ENCODE data around the gene SIPA1L3. TPM values are rescaled to one million over a fixed set of nuclear protein-coding genes. Genes with fewer than 3 reads are reported as not detected.

Gene SIPA1L3
- polyA plus RNA-seq, 2 of the 4 experiments (the other 2 are of a cell fraction), result 28.9 to 50.6 TPM

DNA sequence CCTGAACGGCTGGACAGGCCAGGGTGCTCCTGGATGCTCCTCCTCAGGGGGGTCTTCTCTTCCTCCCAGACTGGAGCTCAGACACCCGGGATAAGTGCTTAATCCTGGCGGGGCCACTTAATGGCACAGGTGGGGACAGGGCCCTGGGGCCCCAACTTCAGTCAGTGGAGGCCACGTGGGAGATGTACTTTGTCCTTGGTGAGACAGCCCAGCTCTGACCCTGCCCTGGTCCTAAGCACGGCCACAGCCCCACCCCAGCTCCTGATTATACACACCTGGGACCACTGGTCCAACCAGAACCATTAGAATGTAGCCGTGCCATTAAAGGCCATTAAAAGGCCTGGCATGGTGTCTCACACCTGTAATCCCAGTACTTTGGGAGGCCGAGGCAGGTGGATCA lies 341.4 kb downstream of the SIPA1L3 start:
- POLR2A ChIA-PET, result interaction anchor here (0.6 to 0.7 kb wide), 2 partner anchors 56 to 143 kb away, joined by 4 to 5 read pairs; partner anchors contain the start of gene C19orf33
- Histone ChIP-seq H3K9me3 (no peaks in the 10 kb centered on the region), H3K4me3 (no peak overlapping the region), H3K27ac (no peak overlapping the region), H3K4me2 (no peak overlapping the region), H3K4me1 (peaks cover 24% of the 10 kb centered on the region)
- no peak for ATAC-seq
- 86% methylated on average over 7 of the region's 7 CpGs for WGBS (ENCODE audit: missing lambda C conversion rate)
- TF ChIP-seq ZSCAN20 (CRISPR knock-in tag; IDR thresholded peaks at IDR 0.05) (no peak), EHMT2 (IDR thresholded peaks at IDR 0.05; ENCODE audit: low read depth) (no peak), ZNF302 (CRISPR knock-in tag; IDR thresholded peaks at IDR 0.05) (no peak), CHD2 (IDR thresholded peaks at IDR 0.05; ENCODE audit: low read length, partially characterized antibody) (no peak), ELK1 (IDR thresholded peaks at IDR 0.05; ENCODE audit: low read depth, low read length) (no peak), HOXB5 (CRISPR knock-in tag; IDR thresholded peaks at IDR 0.05) (no peak), HOXA7 (CRISPR knock-in tag; IDR thresholded peaks at IDR 0.05) (no peak), MAFK (IDR thresholded peaks at IDR 0.05; ENCODE audit: partially characterized antibody) (no peak), HOXB13 (CRISPR knock-in tag; IDR thresholded peaks at IDR 0.05; ENCODE audit: low read depth) (no peak), POLR2AphosphoS2 (conservative IDR thresholded peaks at IDR 0.05; ENCODE audit: low read length) (no peak), EP300 (IDR thresholded peaks at IDR 0.05) (no peak), JUN (IDR thresholded peaks at IDR 0.05) (no peak), RCOR1 (IDR thresholded peaks at IDR 0.05; ENCODE audit: low read depth, low read length) (no peak)
- TF ChIP-seq, protein P1, sequence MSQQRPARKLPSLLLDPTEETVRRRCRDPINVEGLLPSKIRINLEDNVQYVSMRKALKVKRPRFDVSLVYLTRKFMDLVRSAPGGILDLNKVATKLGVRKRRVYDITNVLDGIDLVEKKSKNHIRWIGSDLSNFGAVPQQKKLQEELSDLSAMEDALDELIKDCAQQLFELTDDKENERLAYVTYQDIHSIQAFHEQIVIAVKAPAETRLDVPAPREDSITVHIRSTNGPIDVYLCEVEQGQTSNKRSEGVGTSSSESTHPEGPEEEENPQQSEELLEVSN (IDR thresholded peaks at IDR 0.05; ENCODE audit: borderline replicate concordance, low read depth), result no peak
- DNase-seq (ENCODE audit: low read depth in 1 of 2, low spot score in 1 of 2), result no peak
- no peak for FAIRE-seq
- CTCF ChIA-PET, result interaction anchor here (0.7 to 33.5 kb wide), 7 partner anchors 3 to 350 kb away, joined by 3 to 1052 read pairs (median 6); partner anchors contain the start of genes CATSPERG, KCNK6, PPP1R14A and PSMD8

DNA sequence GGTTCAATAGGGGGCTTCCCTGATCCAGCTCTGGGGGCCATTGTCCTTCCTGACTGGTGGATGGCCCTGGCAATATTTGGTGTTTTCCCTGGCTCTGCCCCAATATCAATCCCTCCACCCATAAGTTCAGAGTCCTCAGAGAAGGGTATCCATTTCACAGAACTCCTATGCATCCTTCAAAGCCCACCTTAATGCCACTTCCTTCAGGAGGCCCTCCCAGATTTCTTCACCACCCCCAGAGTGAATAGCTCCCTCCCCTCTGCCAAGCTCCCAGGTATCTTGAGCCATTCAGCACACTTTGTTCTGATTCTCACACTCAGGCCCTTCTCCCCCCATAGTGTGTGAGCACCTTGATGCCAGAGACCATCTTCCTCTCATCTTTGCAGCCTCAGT lies 343.4 kb downstream of the SIPA1L3 start:
- no peak for ATAC-seq
- Histone ChIP-seq H3K4me2 (no peak overlapping the region), H3K9me3 (no peaks in the 10 kb centered on the region), H3K4me1 (peaks cover 30% of the 10 kb centered on the region), H3K4me3 (no peak overlapping the region), H3K27ac (no peak overlapping the region)
- FAIRE-seq, result peak; percentile 87
- no peak for TF ChIP-seq ZNF302 (CRISPR knock-in tag; IDR thresholded peaks at IDR 0.05)
- TF ChIP-seq ZFP36 (IDR thresholded peaks at IDR 0.05; ENCODE audit: borderline replicate concordance, partially characterized antibody), result peak; percentile 98
- TF ChIP-seq SMC3 (IDR thresholded peaks at IDR 0.05), result no peak
- TF ChIP-seq SREBF2 (IDR thresholded peaks at IDR 0.05), result no peak
- no peak for TF ChIP-seq JUNB (IDR thresholded peaks at IDR 0.05)
- no peak for TF ChIP-seq CHD4 (IDR thresholded peaks at IDR 0.05; ENCODE audit: borderline replicate concordance)
- no peak for DNase-seq (ENCODE audit: low read depth in 1 of 2, low spot score in 1 of 2)
- POLR2A ChIA-PET, result interaction anchor here (0.6 kb wide), 1 partner anchor 1602 kb away, joined by 5 read pairs; no protein-coding TSS in a partner anchor
- CTCF ChIA-PET, result interaction anchor here (0.6 to 33.5 kb wide), 11 partner anchors 8 to 348 kb away, joined by 3 to 1052 read pairs (median 8); partner anchors contain the start of genes CATSPERG, FAM98C, KCNK6 and SPINT2

GRCh38 chr19:38250821-38251563 lies 344.0 kb downstream of the SIPA1L3 start:
- TF ChIP-seq CBX2 (IDR thresholded peaks at IDR 0.05; ENCODE audit: borderline replicate concordance, low read depth) (no peak), USF2 (IDR thresholded peaks at IDR 0.05) (no peak), CEBPB (IDR thresholded peaks at IDR 0.05) (no peak), ELK1 (IDR thresholded peaks at IDR 0.05; ENCODE audit: low read depth, low read length) (no peak), POLR2A (IDR thresholded peaks at IDR 0.05; ENCODE audit: low read length) (no peak)
- TF ChIP-seq, protein P2, sequence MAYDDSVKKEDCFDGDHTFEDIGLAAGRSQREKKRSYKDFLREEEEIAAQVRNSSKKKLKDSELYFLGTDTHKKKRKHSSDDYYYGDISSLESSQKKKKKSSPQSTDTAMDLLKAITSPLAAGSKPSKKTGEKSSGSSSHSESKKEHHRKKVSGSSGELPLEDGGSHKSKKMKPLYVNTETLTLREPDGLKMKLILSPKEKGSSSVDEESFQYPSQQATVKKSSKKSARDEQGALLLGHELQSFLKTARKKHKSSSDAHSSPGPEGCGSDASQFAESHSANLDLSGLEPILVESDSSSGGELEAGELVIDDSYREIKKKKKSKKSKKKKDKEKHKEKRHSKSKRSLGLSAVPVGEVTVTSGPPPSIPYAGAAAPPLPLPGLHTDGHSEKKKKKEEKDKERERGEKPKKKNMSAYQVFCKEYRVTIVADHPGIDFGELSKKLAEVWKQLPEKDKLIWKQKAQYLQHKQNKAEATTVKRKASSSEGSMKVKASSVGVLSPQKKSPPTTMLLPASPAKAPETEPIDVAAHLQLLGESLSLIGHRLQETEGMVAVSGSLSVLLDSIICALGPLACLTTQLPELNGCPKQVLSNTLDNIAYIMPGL (CRISPR knock-in tag; IDR thresholded peaks at IDR 0.05; ENCODE audit: borderline replicate concordance), result no peak
- H3K4me3 ChIP-seq, result no peak overlapping the region
- POLR2A ChIA-PET, result interaction anchor here (0.9 to 1.1 kb wide), 2 partner anchors 14 to 123 kb away, joined by 3 to 4 read pairs; partner anchors contain the start of gene PSMD8
- 89% methylated on average over 18 of the region's 18 CpGs for WGBS (ENCODE audit: missing lambda C conversion rate)
- CTCF ChIA-PET, result interaction anchor here (0.8 to 33.5 kb wide), 15 partner anchors 8 to 348 kb away, joined by 3 to 1052 read pairs (median 6); partner anchors contain the start of genes CATSPERG, FAM98C, KCNK6 and SPINT2
- no peak overlapping the region for H3K4me2 ChIP-seq
- ATAC-seq (no peak), FAIRE-seq (no peak), DNase-seq (ENCODE audit: low read depth in 1 of 2, low spot score in 1 of 2) (no peak)
- H3K27ac ChIP-seq, result peak overlapping the region in 1 of 2 experiments; percentile 39; a peak in 3 of 6 replicates
- peaks cover 34% of the 10 kb centered on the region for H3K4me1 ChIP-seq
- no peaks in the 10 kb centered on the region for H3K9me3 ChIP-seq
